NCI-H748 (cell line): ENCODE data around the gene TSSK2.

ENCODE experiments used
- DNase-seq: peaks from one replicate; lab custom pipeline; 2025; ENCODE audit not compliant: unreplicated experiment; lab: John Stamatoyannopoulos, UW

The TSSK2 gene

DNA sequence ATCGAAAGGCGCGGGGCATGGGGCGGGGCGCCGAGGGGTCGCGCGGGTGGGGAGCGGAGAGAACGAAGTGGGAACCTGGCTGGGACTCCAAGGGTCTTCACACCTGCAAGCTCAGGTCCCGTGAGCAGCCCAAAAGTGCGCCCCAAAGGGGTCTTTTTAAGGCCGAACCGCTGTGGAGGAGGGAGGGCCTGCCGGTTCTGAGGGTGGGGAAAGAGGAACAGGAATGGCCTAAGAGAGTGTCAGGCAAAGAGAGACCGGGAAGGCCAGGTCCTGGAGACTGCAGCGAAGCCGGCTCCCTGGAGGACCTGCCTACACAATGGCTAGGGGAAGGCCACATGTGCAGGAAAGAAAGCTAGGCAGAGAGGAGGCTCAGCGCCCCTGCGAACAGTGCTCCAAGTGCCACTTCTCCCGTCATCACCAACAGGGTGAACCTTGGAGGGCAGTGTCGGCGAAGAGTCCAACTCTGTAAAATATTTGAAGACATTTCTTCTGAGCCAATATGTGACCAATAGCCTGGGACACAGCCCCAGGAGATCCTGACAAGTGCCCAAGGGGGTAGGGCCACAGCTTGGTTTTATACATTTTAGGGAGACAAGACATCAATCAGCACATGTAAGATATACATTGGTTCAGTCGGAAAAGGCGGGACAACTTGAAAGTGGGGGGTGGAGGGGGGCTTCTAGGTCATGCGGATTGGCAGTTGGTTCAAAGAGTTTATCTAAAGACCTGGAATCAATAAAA lies 8.2 kb upstream of the TSSK2 start:
- peak; percentile 56 for DNase-seq

DNA sequence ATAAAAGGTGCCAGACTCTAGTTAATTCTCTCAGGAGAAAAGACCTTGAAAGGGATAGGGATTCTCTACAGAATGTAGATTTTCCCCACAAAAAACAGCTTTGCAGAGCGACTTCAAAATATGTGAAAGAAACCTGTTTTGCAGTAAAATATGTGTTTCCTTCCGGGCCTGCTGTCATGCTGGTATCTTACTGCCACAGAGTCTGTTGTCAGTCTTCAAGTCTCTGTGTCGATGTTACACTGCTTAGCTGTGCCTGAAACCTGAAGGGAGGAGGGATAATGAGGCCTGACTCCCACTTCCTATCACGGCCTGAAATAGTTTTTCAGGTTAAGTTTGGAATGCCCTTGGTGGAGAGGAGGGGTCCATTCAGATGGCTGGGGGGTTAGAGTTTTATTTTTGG lies 7.2 kb upstream of the TSSK2 start:
- no peak for DNase-seq

DNA sequence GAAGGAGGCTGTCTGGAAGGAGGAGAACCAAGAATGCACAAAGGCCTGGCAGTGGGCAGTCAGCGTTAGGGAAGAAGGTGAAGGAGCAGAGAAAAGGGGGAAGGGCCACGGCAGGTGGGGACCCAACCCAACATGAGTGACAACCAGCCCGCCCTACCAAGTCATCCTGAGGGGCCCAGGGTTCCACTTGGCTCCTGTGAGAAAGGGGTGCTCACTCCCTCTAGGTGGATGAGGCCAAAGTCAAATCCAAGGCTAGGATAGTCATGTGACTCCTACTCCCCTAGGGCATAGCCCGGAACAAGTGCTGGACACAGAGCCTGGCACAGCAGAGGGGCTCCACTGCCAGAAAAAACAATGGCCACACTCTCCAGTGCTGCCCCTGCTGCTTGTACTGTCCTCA lies 6.7 kb upstream of the TSSK2 start:
- no peak for DNase-seq

DNA sequence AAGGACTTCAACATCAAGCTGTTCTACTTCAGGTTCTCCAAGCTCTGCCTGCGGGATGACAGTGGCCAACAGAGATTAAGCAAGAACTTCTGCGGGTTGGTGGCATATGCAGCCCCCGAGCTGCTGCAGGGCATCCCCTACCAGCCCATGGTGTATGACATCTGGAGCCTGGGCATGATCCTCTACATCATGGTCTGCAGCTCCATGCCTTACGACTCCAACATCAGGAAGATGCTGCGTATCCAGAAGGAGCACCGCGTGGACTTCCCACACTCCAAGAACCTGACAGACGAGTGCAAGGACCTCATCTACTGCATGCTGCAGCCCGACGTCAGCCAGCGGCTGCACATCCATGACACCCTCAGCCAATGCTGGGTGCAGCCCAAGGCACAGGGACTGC lies 6.1 kb upstream of the TSSK2 start:
- DNase-seq = no peak

DNA sequence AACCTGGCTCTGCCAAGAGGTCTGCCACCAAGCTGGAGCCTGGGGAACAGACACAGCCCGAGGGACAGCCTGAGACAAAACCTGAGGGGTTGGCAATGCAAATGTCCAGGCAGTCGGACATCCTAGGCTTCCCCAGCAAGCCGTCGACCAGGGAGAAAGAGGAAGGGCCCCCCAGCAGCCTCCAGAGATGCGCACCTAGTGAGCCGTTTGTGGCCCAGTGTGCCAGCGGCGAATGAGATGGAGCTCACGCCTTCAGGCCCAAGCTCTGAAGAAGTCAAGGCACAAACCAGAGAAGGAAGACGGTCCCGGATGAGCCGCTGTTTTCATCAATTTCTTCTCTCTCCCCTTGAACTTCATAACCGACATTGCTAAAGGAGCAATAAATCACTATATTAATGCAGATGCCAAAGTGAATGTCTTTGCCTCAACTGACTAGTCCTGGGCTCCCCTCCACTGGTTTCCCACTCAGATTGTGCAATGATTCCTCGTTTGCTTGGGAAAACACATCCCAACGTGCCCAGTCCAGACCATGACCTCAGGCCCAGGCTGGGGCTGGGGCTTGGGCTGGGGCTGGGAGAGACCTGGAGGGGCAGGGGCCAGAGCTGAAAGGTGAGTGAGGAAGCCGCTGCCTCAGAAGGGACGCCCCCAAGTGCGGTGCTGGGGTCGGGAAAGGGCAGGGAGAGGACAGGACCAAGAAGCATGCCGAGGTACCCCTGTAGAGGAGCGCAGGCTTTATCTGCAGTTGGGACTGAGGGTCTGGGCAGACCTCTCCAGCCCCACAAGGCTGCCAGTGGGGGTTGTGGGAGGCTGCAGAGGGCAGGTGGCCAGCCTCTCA lies 5.4 kb upstream of the TSSK2 start:
- no peak for DNase-seq

DNA sequence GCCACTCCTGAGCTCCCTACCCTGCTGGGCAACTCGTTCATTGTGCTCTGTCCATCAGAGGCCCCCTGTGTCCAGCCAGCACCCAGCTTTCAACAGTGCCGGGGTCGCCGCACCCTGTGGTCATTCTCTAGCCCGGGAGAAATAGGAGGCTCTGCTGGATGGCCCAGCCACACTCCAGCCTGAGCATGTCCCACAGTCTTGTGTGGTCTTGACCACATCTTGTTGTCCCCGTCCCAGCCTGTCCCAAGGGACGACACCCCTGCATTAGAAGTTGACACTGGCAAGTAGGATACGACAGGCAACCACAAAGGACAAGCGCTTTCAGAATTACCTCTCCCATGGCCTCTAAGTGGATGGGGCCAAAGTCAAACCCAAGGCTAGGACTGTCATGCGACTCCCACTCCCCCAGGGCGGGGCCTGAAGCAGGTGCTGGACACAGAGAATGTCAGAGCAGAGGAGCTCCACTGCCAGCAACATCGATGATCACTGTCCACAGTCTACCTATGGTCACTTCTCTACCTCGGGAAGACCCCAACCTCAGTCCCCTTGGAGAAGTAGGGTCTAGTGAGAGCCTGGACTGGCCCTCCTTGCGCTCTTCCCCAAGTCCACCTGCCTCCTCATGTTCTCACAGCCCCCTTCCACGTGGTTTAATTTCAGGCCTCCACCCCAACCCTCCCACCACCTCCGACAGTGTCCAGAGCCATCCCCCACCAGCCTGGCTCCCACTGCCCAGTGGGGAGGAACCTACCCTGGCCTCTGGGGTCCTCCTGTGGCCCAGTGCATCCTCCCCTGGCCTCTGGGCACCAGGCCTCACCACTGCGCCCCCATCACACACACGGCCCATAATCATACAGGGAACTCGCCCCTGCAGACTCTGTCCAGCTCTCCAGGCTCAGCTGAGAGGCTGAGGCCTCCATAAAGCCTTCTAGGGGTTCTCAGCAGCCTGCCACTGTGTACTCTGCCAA lies 4.5 kb upstream of the TSSK2 start:
- no peak for DNase-seq

DNA sequence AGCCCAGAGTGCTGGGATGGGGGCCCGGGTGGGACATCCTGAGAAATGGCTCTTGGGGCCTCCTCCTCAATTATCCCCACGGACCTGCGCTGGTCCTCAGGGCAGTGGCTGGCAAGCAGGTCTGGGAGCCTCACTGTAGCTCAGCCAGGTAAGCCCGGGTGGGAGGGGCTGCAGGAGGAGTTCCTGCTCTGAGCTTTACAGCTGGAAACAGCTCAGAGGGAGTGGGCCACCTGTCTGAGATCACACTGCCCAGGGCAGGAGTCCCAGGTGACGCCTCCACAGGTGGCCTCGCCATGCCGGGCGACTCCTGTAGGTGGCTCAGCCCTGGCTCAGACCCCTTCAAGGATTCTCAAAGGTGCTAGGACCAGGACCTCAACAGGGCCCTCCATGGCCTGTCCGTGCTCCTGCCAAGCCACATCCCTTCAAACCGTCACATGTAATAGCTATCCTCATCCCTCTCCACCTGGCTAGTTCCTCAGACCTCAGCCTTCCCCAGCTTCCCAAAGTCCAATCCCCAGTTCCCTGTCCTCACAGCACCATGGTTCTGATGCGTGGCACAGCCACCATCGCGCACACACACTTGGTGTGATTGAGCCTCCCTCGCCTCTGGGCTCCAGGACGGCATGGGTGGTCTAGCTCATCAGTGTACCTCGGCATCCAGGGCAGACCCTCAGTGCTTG lies 3.6 kb upstream of the TSSK2 start:
- no peak for DNase-seq

DNA sequence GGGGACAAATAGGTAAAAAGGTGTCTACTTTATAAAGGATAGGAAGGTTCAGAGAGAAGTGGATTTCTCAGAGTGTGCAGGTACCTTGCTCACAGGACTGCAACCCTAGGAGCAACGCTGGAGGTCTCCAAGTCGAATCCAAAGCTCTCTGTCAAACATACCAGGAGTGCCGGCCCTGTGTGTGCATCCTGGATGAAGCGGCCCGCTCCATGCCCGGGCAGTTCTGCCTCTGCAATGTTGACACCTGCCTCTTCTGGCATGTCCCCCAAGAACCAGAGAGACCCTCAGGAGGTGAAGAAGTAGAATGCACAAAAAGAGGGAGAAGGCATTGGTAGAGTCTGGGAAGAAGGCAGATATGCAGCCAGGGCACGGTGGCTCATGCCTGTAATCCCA lies 3.1 kb upstream of the TSSK2 start:
- DNase-seq = no peak

DNA sequence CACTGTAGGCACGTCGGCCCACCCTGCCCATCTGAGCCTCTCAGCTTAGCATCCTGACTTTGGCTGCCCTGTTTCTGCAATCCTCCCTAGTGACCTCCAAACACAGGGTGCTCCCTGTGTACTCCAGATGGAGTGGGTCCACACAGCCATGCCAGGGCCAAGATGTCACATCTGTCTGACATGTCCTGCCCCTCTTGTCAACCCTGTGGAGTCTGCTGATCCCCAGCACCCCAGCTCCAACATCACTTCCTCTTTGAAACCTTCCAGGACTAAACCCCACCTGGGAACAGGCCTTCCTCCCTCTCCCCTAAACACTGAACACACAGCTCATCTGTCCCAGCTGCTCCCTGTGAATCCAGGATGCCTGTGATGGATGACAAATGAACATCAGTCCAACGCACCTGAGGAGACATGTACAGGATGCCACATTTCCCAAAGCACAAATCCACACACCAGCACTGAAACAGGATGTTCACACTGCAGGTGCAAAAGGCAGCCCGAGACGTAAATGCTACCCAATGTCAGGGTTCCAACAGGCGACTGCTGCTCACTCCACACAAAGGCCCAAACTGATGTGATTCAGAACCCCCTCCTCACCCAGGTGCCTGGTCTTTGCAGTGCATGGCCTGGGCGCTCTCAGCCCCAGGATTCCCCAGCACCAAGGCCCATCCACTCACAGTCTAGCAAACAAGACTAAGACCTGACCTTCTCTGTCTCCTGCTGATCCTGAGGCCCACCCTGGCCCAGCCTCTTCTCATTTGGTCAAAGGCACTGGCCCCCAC lies 2.0 kb upstream of the TSSK2 start:
- DNase-seq = no peak

DNA sequence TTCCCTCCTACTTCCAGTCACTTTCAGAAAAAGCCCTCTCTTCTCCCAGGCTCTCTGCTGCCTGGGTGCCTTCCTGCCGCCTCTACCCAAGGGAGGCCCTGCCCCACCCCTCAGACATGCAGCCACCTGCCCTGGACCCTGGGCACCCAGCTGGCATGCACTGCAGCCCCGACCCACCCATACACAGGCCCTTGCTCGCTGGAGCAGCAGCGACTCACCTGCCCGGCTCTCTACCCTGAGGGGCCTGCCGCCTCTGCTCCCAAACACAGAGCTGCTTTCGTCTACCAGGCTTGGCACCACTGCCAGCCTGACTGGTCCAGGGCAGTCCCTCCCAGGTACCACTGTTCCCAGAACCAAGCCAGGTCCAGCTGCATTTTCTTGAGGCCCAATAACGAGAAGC lies 1.2 kb upstream of the TSSK2 start:
- no peak for DNase-seq

DNA sequence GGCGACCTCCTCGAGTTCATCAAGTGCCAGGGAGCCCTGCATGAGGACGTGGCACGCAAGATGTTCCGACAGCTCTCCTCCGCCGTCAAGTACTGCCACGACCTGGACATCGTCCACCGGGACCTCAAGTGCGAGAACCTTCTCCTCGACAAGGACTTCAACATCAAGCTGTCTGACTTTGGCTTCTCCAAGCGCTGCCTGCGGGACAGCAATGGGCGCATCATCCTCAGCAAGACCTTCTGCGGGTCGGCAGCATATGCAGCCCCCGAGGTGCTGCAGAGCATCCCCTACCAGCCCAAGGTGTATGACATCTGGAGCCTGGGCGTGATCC lies 542 bp downstream of the TSSK2 start:
- DNase-seq = no peak

DNA sequence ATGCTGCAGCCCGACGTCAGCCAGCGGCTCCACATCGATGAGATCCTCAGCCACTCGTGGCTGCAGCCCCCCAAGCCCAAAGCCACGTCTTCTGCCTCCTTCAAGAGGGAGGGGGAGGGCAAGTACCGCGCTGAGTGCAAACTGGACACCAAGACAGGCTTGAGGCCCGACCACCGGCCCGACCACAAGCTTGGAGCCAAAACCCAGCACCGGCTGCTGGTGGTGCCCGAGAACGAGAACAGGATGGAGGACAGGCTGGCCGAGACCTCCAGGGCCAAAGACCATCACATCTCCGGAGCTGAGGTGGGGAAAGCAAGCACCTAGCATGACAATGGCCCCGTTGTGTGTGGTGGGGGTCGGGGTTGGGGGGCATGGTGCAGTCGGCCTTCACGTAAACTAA lies 1.0 kb downstream of the TSSK2 start:
- DNase-seq = no peak

DNA sequence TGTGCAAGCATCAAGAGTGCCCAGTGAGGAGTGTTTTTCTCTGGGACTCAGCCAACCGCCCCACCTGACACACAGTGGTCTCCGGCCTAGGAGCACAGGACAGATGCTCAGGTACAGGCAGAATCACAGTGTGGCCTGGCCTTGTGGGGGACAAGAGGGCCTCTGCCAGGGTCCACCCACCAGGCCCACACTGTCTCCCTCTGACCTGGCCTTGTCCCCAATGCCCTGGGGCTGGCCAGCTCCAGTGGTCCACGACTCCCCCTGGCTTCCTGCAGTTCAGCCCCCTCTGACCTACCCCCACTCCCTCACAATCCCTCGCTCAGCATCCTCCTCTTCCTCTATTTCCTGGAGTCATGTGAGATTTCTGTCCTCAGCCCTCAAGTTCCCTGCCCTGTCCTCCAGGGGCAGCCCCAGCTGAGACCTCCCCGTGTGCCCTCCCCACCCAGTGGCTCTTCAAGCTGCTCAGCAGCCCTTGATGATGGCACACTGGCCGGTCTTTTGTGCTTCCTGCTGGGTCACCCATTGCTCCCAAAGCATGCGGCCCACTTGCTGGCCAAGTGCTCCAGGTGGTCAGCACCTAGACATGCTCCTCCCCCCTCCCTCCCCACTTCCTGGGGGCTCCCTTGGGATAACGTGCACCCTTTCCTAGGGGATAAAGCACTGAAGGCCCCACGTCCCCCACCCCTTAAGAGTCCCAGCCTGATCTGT lies 1.7 kb downstream of the TSSK2 start:
- no peak for DNase-seq

DNA sequence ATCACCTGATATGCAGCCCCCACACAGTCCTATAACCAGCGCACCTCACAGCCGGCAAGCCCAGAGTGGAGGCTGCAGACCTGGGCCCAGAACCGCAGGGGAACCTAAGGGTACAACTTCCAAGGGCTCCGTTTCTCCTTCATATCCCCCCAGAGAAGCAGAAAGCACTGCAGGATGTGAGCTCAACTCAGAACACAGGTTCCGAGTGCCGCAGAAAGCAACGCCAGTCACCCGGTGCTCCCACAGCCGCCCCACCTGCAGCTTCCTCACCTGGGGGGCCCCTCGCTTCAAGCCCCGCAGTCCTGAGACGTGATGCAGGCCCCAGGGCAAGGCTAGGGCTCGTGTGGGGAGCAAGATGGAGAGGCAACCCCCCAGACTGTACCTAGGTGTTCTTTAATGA lies 2.5 kb downstream of the TSSK2 start:
- DNase-seq = no peak

DNA sequence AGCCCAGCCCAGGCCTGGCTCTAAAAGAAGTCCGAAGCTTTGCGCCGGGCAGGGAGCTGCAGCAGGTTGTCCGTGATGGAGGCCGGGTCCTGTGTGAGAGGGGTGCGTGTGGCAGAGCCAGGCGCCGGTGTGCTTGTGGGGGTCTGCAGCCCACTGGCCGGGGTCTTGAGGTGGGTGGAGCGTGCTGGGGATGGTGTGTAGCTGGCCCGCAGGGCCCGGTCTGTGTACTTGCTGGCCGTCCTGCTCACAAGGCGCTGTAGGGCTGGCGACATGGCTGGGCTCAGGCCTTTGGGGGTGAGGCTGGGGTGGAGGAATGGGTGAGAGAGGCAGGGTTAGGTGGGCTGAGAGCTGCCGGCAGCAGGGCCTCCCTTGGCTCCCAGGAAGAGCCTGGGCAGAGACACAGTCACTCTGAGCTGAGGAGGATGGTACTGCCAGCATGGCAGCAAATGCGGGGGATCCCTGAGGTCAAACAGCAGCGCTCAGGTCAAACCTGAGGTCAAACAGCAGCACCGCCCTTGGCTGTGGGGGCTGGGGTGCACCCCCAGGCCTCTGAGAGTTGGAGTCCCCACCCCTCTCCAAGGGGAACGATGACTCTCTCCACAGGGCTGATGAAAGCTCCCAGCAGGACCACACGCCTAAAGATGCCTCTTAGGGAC lies 3.2 kb downstream of the TSSK2 start:
- DNase-seq = no peak

DNA sequence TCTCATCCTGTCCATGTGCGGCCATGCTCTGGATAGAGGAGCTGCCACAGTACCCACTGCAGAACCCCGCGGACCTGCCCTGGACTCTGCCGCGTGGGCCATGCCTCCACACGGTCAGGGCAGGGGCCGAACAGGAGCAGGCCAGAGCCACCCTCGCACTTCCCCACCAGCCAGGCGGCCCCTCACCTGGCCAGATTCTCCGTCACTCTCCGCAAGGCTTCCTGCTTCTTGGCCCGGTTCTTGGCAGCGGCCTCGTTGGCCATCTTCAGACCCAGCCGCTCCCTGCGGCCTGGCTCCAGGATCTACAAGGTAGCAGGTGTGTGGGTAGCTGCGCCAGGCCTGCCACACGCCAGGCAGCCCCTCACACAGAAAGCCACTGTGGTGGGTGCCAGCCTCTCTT lies 3.8 kb downstream of the TSSK2 start:
- no peak for DNase-seq

DNA sequence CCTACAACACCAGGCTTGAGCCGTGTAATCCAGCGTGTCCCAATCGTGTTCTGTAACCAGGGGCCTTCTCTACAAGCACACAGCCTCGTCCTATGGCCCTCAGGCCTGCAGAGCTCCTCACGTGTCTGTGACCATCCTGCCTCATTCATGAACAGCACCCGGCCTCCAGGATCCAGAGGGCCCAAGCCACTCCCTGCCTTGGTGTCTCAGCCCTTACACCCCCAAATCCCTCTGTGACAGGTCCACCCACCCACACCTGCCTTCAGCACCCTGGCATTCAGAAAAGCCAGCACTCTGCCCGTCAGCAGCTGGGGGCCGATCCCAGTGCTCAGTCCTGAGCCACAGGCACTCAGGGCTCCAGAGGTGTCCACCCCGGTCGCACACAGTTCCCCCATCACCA lies 5.8 kb downstream of the TSSK2 start:
- no peak for DNase-seq

DNA sequence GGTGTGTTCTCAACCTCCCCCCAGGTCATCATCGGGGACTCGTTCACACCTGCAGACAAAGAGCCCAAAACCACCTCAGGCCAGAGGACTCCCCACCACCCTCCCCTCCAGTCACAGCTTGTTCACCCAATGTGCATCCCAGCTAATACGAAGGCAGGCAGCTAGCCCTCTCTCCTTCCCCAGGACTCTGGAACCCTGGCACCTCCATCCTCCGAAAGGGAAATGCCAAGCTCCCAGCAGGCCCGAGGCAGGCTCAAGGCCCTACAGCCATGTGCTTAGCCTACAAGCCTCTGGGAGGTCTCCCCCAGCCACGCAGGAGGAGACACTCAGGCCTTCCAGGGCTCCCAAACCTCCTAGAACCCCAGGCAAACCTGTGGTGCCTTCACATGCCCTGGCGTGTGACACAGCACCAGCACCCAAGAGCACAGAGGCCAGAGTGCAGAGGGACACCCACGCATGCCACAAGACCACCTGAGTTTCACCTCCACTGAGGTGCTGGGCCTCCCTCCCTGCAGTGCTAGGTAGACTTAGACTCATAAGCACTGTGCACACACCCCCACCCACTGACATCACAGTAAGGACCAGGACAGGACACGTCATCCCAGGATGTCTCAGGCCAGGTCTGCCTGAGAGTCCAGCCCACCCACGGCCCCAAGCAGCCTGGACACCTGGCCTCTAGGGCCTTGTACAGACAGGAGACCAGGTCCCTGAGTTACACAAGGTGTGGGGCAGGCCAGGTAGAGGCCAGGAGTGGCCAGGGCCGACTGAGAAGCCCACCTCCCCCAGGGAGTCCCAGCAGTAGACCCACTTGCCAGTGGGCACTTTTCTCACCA lies 6.5 kb downstream of the TSSK2 start:
- no peak for DNase-seq
